GM08714 (cell line): ENCODE measurements around the gene NLK.
"Not testable (repeated sequence)": the region's sequence is repeated elsewhere in the genome, so short reads cannot be mapped to it uniquely, and the experiment has no call there.

Experiments used
- H3K4me3 ChIP-seq: fragments of 200-500 bp; sonication (Bioruptor generic); 2 replicates; pipeline ENCODE4 v1.5.1; 2014; ENCODE audit warnings: mild to moderate bottlenecking, low read length, inconsistent platforms
- ZNF274 ChIP-seq: IDR thresholded peaks from 2 replicates; pipeline ENCODE4 v1.6.1; 2012; ENCODE audit warnings: mild to moderate bottlenecking, low read depth, low read length

The NLK gene

GRCh38 chr17:28219771-28220170 lies 177.3 kb downstream of the NLK start:
- no peak overlapping the region for H3K4me3 ChIP-seq
- no peak for TF ChIP-seq ZNF274

GRCh38 chr17:28221751-28222414 lies 179.4 kb downstream of the NLK start:
- no peak overlapping the region for H3K4me3 ChIP-seq
- no peak for TF ChIP-seq ZNF274

GRCh38 chr17:28225271-28225670 lies 182.8 kb downstream of the NLK start:
- no peak for TF ChIP-seq ZNF274

GRCh38 chr17:28225867-28226266 lies 183.4 kb downstream of the NLK start:
- H3K4me3 ChIP-seq: no peak overlapping the region
- no peak for TF ChIP-seq ZNF274

More at GRCh38 chr17:28225271-28225670, 182.8 kb downstream of the NLK start:
- H3K4me3 ChIP-seq: no peak overlapping the region

- TF ChIP-seq ZNF274: no peak
- H3K4me3 ChIP-seq: no peak overlapping the region
Measured at GRCh38 chr17:28226563-28227315, 184.3 kb downstream of the NLK start.

- no peak for TF ChIP-seq ZNF274
- H3K4me3 ChIP-seq: peak overlapping the region; percentile 13; the same call in 1 of the 2 replicates
Measured at GRCh38 chr17:28227316-28228108, 185.0 kb downstream of the NLK start.

GRCh38 chr17:28228109-28228840 lies 185.8 kb downstream of the NLK start:
- H3K4me3 ChIP-seq: no peak overlapping the region; the same call in 1 of the 2 replicates
- no peak for TF ChIP-seq ZNF274

GRCh38 chr17:28228986-28229729 lies 186.7 kb downstream of the NLK start:
- H3K4me3 ChIP-seq: no peak overlapping the region
- TF ChIP-seq ZNF274: no peak

- TF ChIP-seq ZNF274: no peak
Measured at GRCh38 chr17:28230011-28230410, 187.5 kb downstream of the NLK start.

GRCh38 chr17:28230607-28231006 lies 188.1 kb downstream of the NLK start:
- H3K4me3 ChIP-seq: not testable (repeated sequence)

More at GRCh38 chr17:28230011-28230410, 187.5 kb downstream of the NLK start:
- no peak overlapping the region for H3K4me3 ChIP-seq

- not testable (repeated sequence) for H3K4me3 ChIP-seq
Measured at GRCh38 chr17:28231624-28232023, 189.1 kb downstream of the NLK start.

- H3K4me3 ChIP-seq: not testable (repeated sequence)
Measured at GRCh38 chr17:28232966-28233870, 190.7 kb downstream of the NLK start.

GRCh38 chr17:28233872-28234856 lies 191.7 kb downstream of the NLK start:
- H3K4me3 ChIP-seq: not testable (repeated sequence)

- not testable (repeated sequence) for H3K4me3 ChIP-seq
Measured at GRCh38 chr17:28235066-28235700, 192.7 kb downstream of the NLK start.

- H3K4me3 ChIP-seq: not testable (repeated sequence)
Measured at GRCh38 chr17:28236033-28236653, 193.7 kb downstream of the NLK start.
